SK-N-MC (cell line): ENCODE measurements around the gene PLSCR4.

ENCODE experiments used
- EZH2 ChIP-seq: fragments of 200-600 bp; sonication (generic); IDR thresholded peaks from one replicate; pipeline ENCODE4 v1.6.1; 2017; ENCODE audit warnings: antibody characterized with exemption
- FOXP2 ChIP-seq: optimal IDR thresholded peaks from 2 replicates; pipeline ENCODE3; 2011; ENCODE audit warnings: mild to moderate bottlenecking, moderate library complexity; ENCODE audit not compliant: insufficient read depth; ENCODE audit errors: extremely low read length, control extremely low read depth
- POLR2AphosphoS5 ChIP-seq: IDR thresholded peaks from 2 replicates; pipeline ENCODE4 v1.6.1; 2012; ENCODE audit warnings: mild to moderate bottlenecking, low read depth, low read length, borderline replicate concordance

DNA sequence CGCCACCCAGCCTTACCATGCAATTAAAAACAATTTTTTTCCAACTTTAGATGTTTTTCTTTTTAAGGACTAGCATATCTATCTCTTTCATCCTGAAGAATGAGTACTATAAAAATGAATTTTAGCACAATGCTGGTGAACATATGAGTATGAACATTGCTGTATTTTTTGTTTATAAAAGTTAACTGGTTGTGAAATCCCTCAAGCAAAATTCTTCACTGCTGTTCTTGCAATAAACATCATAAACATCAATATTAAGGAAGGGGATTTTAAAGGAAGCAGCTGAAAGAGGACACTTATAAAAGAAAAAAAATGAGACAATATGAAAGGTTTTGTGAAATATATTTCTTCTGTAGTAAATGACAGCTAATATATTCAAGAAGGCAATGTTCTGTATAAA lies 3.0 kb downstream of the PLSCR4 start:
- TF ChIP-seq EZH2 (no peak), POLR2AphosphoS5 (no peak), FOXP2 (no peak)
